ENCODE data around the gene ASAP2. TPM values are rescaled to one million over a fixed set of nuclear protein-coding genes. Genes with fewer than 3 reads are reported as not detected.

The ASAP2 gene
- total and polyA plus RNA-seq, 2 experiments from 2014 or later = 8.5 to 16.7 TPM

- no peaks in the 10 kb centered on the region for H3K9me3 ChIP-seq (ENCODE audit: low read depth)
- H3K36me3 ChIP-seq = no peaks in the 10 kb centered on the region
- DNase-seq (ENCODE audit: low read depth in 1 of 2, low spot score in 1 of 2) = no peak
- no peak for TF ChIP-seq CTCF (IDR thresholded peaks at IDR 0.05; ENCODE audit: low read depth, low read length)
- H3K27me3 ChIP-seq = no peaks in the 10 kb centered on the region
- no peak overlapping the region for H3K4me3 ChIP-seq
- H3K4me1 ChIP-seq (ENCODE audit: low read depth) = peaks cover 8% of the 10 kb centered on the region
- no peak overlapping the region for H3K27ac ChIP-seq
These were observed 68.8 kb downstream of the ASAP2 start for GRCh38 chr2:9275399-9275798.

- no peak overlapping the region for H3K4me3 ChIP-seq
- no peak for DNase-seq (ENCODE audit: low read depth in 1 of 2, low spot score in 1 of 2)
- no peaks in the 10 kb centered on the region for H3K36me3 ChIP-seq
- H3K27me3 ChIP-seq = no peaks in the 10 kb centered on the region
- no peak overlapping the region for H3K27ac ChIP-seq
- H3K9me3 ChIP-seq (ENCODE audit: low read depth) = no peaks in the 10 kb centered on the region
- no peak for TF ChIP-seq CTCF (IDR thresholded peaks at IDR 0.05; ENCODE audit: low read depth, low read length)
- peaks cover 8% of the 10 kb centered on the region for H3K4me1 ChIP-seq (ENCODE audit: low read depth)
These were observed 69.5 kb downstream of the ASAP2 start for GRCh38 chr2:9276074-9276473.

- no peaks in the 10 kb centered on the region for H3K9me3 ChIP-seq (ENCODE audit: low read depth)
- H3K27me3 ChIP-seq = no peaks in the 10 kb centered on the region
- TF ChIP-seq CTCF (IDR thresholded peaks at IDR 0.05; ENCODE audit: low read depth, low read length) = no peak
- H3K4me1 ChIP-seq (ENCODE audit: low read depth) = peaks cover 13% of the 10 kb centered on the region
- no peak for DNase-seq (ENCODE audit: low read depth in 1 of 2, low spot score in 1 of 2)
- H3K27ac ChIP-seq = no peak overlapping the region
- no peak overlapping the region for H3K4me3 ChIP-seq
- no peaks in the 10 kb centered on the region for H3K36me3 ChIP-seq
These were observed 70.4 kb downstream of the ASAP2 start for GRCh38 chr2:9276901-9277451.

- Histone ChIP-seq H3K9me3 (ENCODE audit: low read depth) (no peaks in the 10 kb centered on the region), H3K27me3 (no peaks in the 10 kb centered on the region), H3K4me1 (ENCODE audit: low read depth) (peaks cover 19% of the 10 kb centered on the region), H3K4me3 (no peak overlapping the region), H3K36me3 (no peaks in the 10 kb centered on the region), H3K27ac (no peak overlapping the region)
- no peak for DNase-seq (ENCODE audit: low read depth in 1 of 2, low spot score in 1 of 2)
- TF ChIP-seq CTCF (IDR thresholded peaks at IDR 0.05; ENCODE audit: low read depth, low read length) = no peak
These were observed 71.8 kb downstream of the ASAP2 start for GRCh38 chr2:9278439-9278838.

GRCh38 chr2:9279426-9279825 is 72.8 kb downstream of the ASAP2 start:
- no peaks in the 10 kb centered on the region for H3K36me3 ChIP-seq
- H3K27me3 ChIP-seq = no peaks in the 10 kb centered on the region
- no peak overlapping the region for H3K27ac ChIP-seq
- no peak for TF ChIP-seq CTCF (IDR thresholded peaks at IDR 0.05; ENCODE audit: low read depth, low read length)
- no peak overlapping the region for H3K4me3 ChIP-seq
- H3K9me3 ChIP-seq (ENCODE audit: low read depth) = no peaks in the 10 kb centered on the region
- H3K4me1 ChIP-seq (ENCODE audit: low read depth) = peaks cover 19% of the 10 kb centered on the region
- DNase-seq (ENCODE audit: low read depth in 1 of 2, low spot score in 1 of 2) = no peak

- H3K4me1 ChIP-seq (ENCODE audit: low read depth) = peaks cover 19% of the 10 kb centered on the region
- no peaks in the 10 kb centered on the region for H3K9me3 ChIP-seq (ENCODE audit: low read depth)
- DNase-seq (ENCODE audit: low read depth in 1 of 2, low spot score in 1 of 2) = no peak
- no peaks in the 10 kb centered on the region for H3K36me3 ChIP-seq
- no peak for TF ChIP-seq CTCF (IDR thresholded peaks at IDR 0.05; ENCODE audit: low read depth, low read length)
- no peak overlapping the region for H3K27ac ChIP-seq
- H3K27me3 ChIP-seq = no peaks in the 10 kb centered on the region
- H3K4me3 ChIP-seq = no peak overlapping the region
These were observed 73.6 kb downstream of the ASAP2 start for GRCh38 chr2:9280224-9280623.

Data from cardiac muscle cell (in vitro differentiated cells and primary cell).